SH-SY5Y (cell line): ENCODE results near the gene DYNLRB2.

ENCODE experiments used
- GATA2 ChIP-seq: IDR thresholded peaks from 2 replicates; pipeline ENCODE4 v1.6.1; 2011; ENCODE audit warnings: mild to moderate bottlenecking, low read depth, low read length
- GATA3 ChIP-seq: IDR thresholded peaks from 2 replicates; pipeline ENCODE4 v1.6.1; 2011; ENCODE audit warnings: low read depth, mild to moderate bottlenecking, low read length, moderate library complexity

DNA sequence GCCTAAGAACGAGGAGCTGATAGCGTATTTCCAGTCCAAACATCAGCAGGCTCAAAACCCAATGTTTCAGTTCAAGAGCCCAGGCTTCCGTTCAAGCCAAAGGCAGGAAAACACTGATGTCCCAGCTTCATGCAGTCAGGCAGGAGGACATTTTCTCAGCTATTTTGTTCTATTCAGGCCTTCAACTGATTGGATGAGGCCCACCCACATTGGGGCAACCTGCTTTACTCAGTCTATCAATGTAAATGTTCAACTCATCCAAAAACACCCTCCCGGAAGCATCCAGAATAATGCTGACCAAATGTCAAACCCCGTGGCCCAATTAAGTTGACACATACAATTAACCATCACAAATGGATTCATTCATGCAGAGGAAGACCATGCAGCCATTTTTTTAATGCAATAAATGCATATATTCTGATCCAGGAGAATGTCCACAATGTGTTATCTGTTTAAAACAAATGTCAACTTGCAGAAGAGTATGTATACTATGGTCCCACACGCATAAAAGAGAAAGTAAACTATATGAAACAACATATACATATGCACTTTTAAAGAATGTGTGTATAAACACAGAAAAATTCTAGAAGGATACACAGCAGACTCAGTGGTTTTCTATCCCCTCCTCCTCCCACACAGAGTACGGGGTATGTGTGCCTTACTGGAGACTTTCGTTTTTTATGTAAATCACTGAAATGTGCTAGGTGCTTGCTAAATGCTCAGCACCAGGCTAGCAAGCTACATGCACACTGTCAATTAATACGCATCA lies 28.8 kb upstream of the DYNLRB2 start:
- TF ChIP-seq GATA2: no peak
- no peak for TF ChIP-seq GATA3
